MM.1S (cell line): Measurements from ENCODE around the gene RPS18.

Source experiments
- DNase-seq: peaks from one replicate; pipeline ENCODE4 v3.0.0-alpha.2; 2015
- H2AFZ ChIP-seq: fragments of 300-600 bp; sonication (generic); 2 replicates; pipeline ENCODE4 v1.6.0; 2016; ENCODE audit warnings: antibody characterized with exemption, low read length
- H3F3A ChIP-seq: fragments of 300-600 bp; sonication (generic); 2 replicates; pipeline ENCODE4 v1.6.1; 2016; ENCODE audit warnings: mild to moderate bottlenecking, antibody characterized with exemption, low read length, moderate library complexity, mixed read lengths; ENCODE audit not compliant: insufficient read depth
- H3K27ac ChIP-seq: fragments of 300-600 bp; sonication (generic); 2 replicates; pipeline ENCODE4 v1.5.1; 2016; ENCODE audit warnings: mild to moderate bottlenecking, low read length
- H3K27me3 ChIP-seq: fragments of 300-600 bp; sonication (generic); replicated peaks from 2 replicates; pipeline ENCODE4 v1.6.0; 2016; ENCODE audit warnings: low read length; ENCODE audit not compliant: insufficient read depth
- H3K36me3 ChIP-seq: fragments of 300-600 bp; sonication (generic); replicated peaks from 2 replicates; pipeline ENCODE4 v1.6.1; 2016; ENCODE audit warnings: mild to moderate bottlenecking, low read length, mixed read lengths; ENCODE audit not compliant: insufficient read depth
- H3K4me1 ChIP-seq: fragments of 300-600 bp; sonication (generic); 2 replicates; pipeline ENCODE4 v1.6.1; 2016; ENCODE audit warnings: low read length, mixed read lengths
- H3K4me2 ChIP-seq: fragments of 300-600 bp; sonication (generic); 2 replicates; pipeline ENCODE4 v1.6.0; 2016; ENCODE audit warnings: low read depth, low read length
- H3K4me3 ChIP-seq: fragments of 300-600 bp; sonication (generic); 2 replicates; pipeline ENCODE4 v1.5.1; 2016; ENCODE audit warnings: low read length, mixed read lengths
- H3K79me2 ChIP-seq: fragments of 300-600 bp; sonication (generic); 2 replicates; pipeline ENCODE4 v1.6.1; 2016; ENCODE audit warnings: mixed run types, low read length, mixed read lengths
- H3K9ac ChIP-seq: fragments of 300-600 bp; sonication (generic); 2 replicates; pipeline ENCODE4 v1.6.1; 2016; ENCODE audit warnings: low read length, mixed read lengths
- H3K9me2 ChIP-seq: fragments of 300-600 bp; sonication (generic); replicated peaks from 2 replicates; pipeline ENCODE4 v1.6.1; 2016; ENCODE audit warnings: mild to moderate bottlenecking, low read length, mixed read lengths; ENCODE audit not compliant: insufficient read depth
- H3K9me3 ChIP-seq: fragments of 300-600 bp; sonication (generic); replicated peaks from 2 replicates; pipeline ENCODE4 v1.6.1; 2016; ENCODE audit warnings: mild to moderate bottlenecking, low read length, mixed read lengths; ENCODE audit not compliant: insufficient read depth
- H4K20me1 ChIP-seq: fragments of 300-600 bp; sonication (generic); 2 replicates; pipeline ENCODE4 v1.6.1; 2016; ENCODE audit warnings: mild to moderate bottlenecking, low read length, moderate library complexity, mixed read lengths; ENCODE audit not compliant: insufficient read depth
- EZH2 ChIP-seq: fragments of 300-600 bp; sonication (generic); optimal IDR thresholded peaks from 2 replicates; pipeline ENCODE3; 2017; ENCODE audit warnings: low read depth, mild to moderate bottlenecking, antibody characterized with exemption, low read length, mixed read lengths
- EZH2phosphoT487 ChIP-seq: fragments of 300-600 bp; sonication (generic); IDR thresholded peaks from 2 replicates; pipeline ENCODE4 v1.6.1; 2018; ENCODE audit warnings: antibody characterized with exemption, low read length
- TF ChIP-seq, protein P1 (sequence below): fragments of 300-600 bp; sonication (generic); IDR thresholded peaks from 2 replicates; pipeline ENCODE4 v1.5.1; 2016; ENCODE audit warnings: antibody characterized with exemption, low read length, mixed read lengths

Gene RPS18

DNA sequence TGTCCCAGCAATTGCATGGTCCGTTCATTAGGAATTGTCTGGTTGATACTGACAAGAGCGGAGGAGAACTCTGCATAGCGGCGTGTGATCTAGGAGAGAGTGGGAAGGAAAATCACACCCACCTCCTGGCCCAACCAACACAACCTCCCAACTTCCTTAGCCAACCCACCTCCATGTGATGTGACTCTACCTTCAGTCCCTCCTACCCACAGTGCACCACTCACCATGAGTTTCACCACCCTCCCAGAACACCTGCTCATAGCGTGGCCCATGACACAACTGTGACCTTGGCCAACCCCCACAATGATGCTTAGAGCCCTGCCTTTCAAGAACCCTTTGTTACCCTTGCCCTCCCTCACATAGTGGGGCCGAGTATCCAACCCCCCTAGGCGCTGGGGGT, 7.9 kb upstream of the RPS18 start:
- Histone ChIP-seq H3F3A (no peaks in the 10 kb centered on the region; the same call in 1 of the 2 replicates), H2AFZ (no peak overlapping the region), H3K4me3 (no peak overlapping the region), H3K27me3 (no peaks in the 10 kb centered on the region), H3K79me2 (no peaks in the 10 kb centered on the region), H3K9me2 (no peaks in the 10 kb centered on the region), H3K4me1 (no peaks in the 10 kb centered on the region), H3K27ac (no peak overlapping the region), H4K20me1 (no peaks in the 10 kb centered on the region), H3K36me3 (0 out of 2 replicates have a peak, but pooled peaks cover 5% of the 10 kb centered on the region), H3K9ac (no peak overlapping the region), H3K9me3 (no peaks in the 10 kb centered on the region), H3K4me2 (no peak overlapping the region)
- no peak for DNase-seq
- TF ChIP-seq, protein P1, sequence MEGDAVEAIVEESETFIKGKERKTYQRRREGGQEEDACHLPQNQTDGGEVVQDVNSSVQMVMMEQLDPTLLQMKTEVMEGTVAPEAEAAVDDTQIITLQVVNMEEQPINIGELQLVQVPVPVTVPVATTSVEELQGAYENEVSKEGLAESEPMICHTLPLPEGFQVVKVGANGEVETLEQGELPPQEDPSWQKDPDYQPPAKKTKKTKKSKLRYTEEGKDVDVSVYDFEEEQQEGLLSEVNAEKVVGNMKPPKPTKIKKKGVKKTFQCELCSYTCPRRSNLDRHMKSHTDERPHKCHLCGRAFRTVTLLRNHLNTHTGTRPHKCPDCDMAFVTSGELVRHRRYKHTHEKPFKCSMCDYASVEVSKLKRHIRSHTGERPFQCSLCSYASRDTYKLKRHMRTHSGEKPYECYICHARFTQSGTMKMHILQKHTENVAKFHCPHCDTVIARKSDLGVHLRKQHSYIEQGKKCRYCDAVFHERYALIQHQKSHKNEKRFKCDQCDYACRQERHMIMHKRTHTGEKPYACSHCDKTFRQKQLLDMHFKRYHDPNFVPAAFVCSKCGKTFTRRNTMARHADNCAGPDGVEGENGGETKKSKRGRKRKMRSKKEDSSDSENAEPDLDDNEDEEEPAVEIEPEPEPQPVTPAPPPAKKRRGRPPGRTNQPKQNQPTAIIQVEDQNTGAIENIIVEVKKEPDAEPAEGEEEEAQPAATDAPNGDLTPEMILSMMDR: no peak
- TF ChIP-seq EZH2phosphoT487 (no peak), EZH2 (no peak)

DNA sequence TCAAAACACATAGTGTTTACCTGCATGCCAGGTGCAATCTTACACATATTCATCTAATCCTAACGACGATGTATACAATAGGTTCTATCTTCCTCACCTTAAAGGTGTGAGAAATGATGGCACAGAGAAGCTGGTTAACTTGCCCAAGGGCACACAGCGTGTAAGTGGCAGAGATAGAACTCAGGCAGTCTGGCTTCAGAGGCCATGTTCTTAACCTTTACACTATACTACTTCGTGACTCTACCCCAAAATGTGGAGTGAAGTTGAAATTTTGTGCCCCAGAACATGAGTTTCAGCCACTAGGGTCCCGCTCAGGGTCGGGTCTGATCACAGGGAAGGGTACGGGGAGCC, 783 bp upstream of the RPS18 start:
- peak overlapping the region; percentile 81 for H3K4me2 ChIP-seq
- peaks cover 60% of the 10 kb centered on the region for H3K79me2 ChIP-seq
- peaks cover 41% of the 10 kb centered on the region for H3F3A ChIP-seq
- no peaks in the 10 kb centered on the region for H3K27me3 ChIP-seq
- peak overlapping the region; percentile 77; the same call in 1 of the 2 replicates for H3K27ac ChIP-seq
- H3K4me1 ChIP-seq: peaks cover 9% of the 10 kb centered on the region
- H3K9me3 ChIP-seq: no peaks in the 10 kb centered on the region
- peaks cover 22% of the 10 kb centered on the region for H4K20me1 ChIP-seq
- H2AFZ ChIP-seq: peak overlapping the region; percentile 89
- DNase-seq: peak; percentile 26
- H3K36me3 ChIP-seq: peaks cover 12% of the 10 kb centered on the region; the same call in 1 of the 2 replicates
- peak overlapping the region; percentile 94 for H3K9ac ChIP-seq
- H3K4me3 ChIP-seq: peak overlapping the region; percentile 91
- TF ChIP-seq EZH2phosphoT487 (no peak), EZH2 (no peak)
- TF ChIP-seq, protein P1: no peak
- H3K9me2 ChIP-seq: no peaks in the 10 kb centered on the region

DNA sequence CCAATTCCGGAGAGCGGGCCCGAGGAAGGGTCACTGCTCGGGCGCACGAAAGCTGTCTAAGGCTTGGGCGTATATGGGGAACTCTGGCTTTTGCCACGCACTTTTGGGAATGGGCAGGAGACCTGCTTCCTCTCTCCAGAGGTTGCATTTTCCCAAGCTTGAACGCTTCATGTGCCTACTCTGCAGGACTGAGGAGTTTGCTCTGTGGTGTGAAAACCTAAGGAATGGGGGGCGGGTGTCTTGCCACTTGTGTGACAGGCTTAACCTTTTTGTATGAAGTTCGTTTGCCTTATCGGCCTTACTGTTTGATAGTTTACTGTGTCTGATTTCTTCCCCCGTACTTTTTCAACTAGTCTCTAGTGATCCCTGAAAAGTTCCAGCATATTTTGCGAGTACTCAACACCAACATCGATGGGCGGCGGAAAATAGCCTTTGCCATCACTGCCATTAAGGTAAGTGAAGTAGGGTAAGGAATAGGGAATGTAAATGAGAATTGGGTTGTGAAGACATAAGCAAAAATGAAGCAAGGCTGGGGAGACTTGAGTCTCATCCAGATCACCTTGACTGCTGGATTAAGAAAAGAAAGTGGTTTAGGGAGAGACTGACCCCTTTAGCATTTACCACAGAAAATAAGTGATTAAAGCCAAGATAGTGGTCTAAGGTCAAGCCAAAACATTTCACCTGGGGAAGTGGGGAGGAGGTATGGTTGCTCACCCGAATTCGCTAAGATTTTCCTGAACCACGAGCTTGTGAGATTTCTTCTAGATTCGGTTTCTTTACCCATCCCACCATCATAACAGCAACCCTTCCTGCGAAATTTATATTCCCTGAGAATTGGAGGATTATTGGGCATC, 627 bp downstream of the RPS18 start:
- H3K9me2 ChIP-seq: no peaks in the 10 kb centered on the region
- peaks cover 54% of the 10 kb centered on the region for H3F3A ChIP-seq
- peaks cover 12% of the 10 kb centered on the region; the same call in 1 of the 2 replicates for H3K36me3 ChIP-seq
- TF ChIP-seq, protein P1: no peak
- TF ChIP-seq EZH2phosphoT487 (no peak), EZH2 (no peak)
- H4K20me1 ChIP-seq: peaks cover 23% of the 10 kb centered on the region
- peak overlapping the region; percentile 65 for H3K27ac ChIP-seq
- H3K4me3 ChIP-seq: peak overlapping the region; percentile 91
- peak overlapping the region; percentile 37; the same call in 1 of the 2 replicates for H2AFZ ChIP-seq
- H3K79me2 ChIP-seq: peaks cover 60% of the 10 kb centered on the region
- peak overlapping the region; percentile 71 for H3K4me2 ChIP-seq
- no peaks in the 10 kb centered on the region for H3K9me3 ChIP-seq
- no peak for DNase-seq
- no peaks in the 10 kb centered on the region for H3K27me3 ChIP-seq
- peak overlapping the region; percentile 93 for H3K9ac ChIP-seq
- H3K4me1 ChIP-seq: peaks cover 9% of the 10 kb centered on the region
